Liver (tissue), 9 donors: ENCODE results near the gene SIGLECL1. TPM values are rescaled to one million over a fixed set of nuclear protein-coding genes. Genes with fewer than 3 reads are reported as not detected.

Experiments
- DNase-seq: peaks from one replicate; pipeline ENCODE4 v3.0.0-alpha.2; 2017; ENCODE audit warnings: low spot score
- H3K27ac ChIP-seq, 2 donors: one replicate each; pipeline ENCODE4 v1.7.0; 2013; ENCODE audit warnings: inconsistent platforms in 2 of 2, low read length in 2 of 2, control low read depth in 1 of 2, low read depth in 1 of 2, mild to moderate bottlenecking in 1 of 2
- H3K27me3 ChIP-seq, 4 donors: one replicate each; pipeline versions ENCODE4 v1.6.1 to v1.7.0; 2013; ENCODE audit warnings: low read length in 3 of 4, inconsistent platforms in 1 of 4, mild to moderate bottlenecking in 1 of 4, moderate library complexity in 1 of 4; ENCODE audit not compliant: control insufficient read depth in 4 of 4, insufficient read depth in 4 of 4
- H3K36me3 ChIP-seq, 4 donors: one replicate each; pipeline versions ENCODE4 v1.6.1 to v1.7.0; 2013; ENCODE audit warnings: low read length in 3 of 4, mild to moderate bottlenecking in 3 of 4, low read depth in 1 of 4, moderate library complexity in 1 of 4; ENCODE audit not compliant: control insufficient read depth in 4 of 4, insufficient read depth in 3 of 4
- H3K4me1 ChIP-seq, 4 donors: one replicate each; pipeline versions ENCODE4 v1.6.1 to v1.7.0; 2013; ENCODE audit warnings: low read length in 3 of 4, mild to moderate bottlenecking in 3 of 4, moderate library complexity in 1 of 4; ENCODE audit not compliant: control insufficient read depth in 4 of 4, insufficient read depth in 4 of 4
- H3K4me3 ChIP-seq, 3 donors: one replicate each; pipeline versions ENCODE4 v1.6.1 to v1.7.0; 2013; ENCODE audit warnings: low read length in 3 of 3, control low read depth in 1 of 3, low read depth in 1 of 3, mild to moderate bottlenecking in 1 of 3
- H3K9ac ChIP-seq, 2 donors: one replicate each; pipeline ENCODE4 v1.7.0; 2013; ENCODE audit warnings: low read length in 2 of 2, mild to moderate bottlenecking in 2 of 2, moderate library complexity in 2 of 2, control low read depth in 1 of 2, low read depth in 1 of 2
- H3K9me3 ChIP-seq, 4 donors: one replicate each; pipeline versions ENCODE4 v1.6.1 to v1.7.0; 2013; ENCODE audit warnings: low read length in 3 of 4; ENCODE audit not compliant: control insufficient read depth in 4 of 4
- ATF3 ChIP-seq: IDR thresholded peaks from 2 replicates; pipeline ENCODE4 v1.6.1; 2016; ENCODE audit warnings: antibody characterized with exemption
- CTCF ChIP-seq: fragments of 150-350 bp; IDR thresholded peaks from 2 replicates; pipeline ENCODE4 v1.5.1; 2017; ENCODE audit warnings: improper control_type of control experiment, low read depth, low read length; ENCODE audit not compliant: missing input control
- FOXA2 ChIP-seq: IDR thresholded peaks from 2 replicates; pipeline ENCODE4 v1.6.1; 2016; ENCODE audit warnings: antibody characterized with exemption
- GABPA ChIP-seq, 2 donors: IDR thresholded peaks in 1 of 2; conservative IDR thresholded peaks in 1 of 2; 2 replicates each; pipeline ENCODE4 v1.6.1; 2016; ENCODE audit warnings: antibody characterized with exemption in 2 of 2, mild to moderate bottlenecking in 1 of 2, moderate library complexity in 1 of 2
- HNF4A ChIP-seq, 2 donors: conservative IDR thresholded peaks; 2 replicates each; pipeline ENCODE4 v1.6.1; 2016; ENCODE audit warnings: antibody characterized with exemption in 2 of 2, mild to moderate bottlenecking in 2 of 2
- HNF4G ChIP-seq: IDR thresholded peaks from 2 replicates; pipeline ENCODE4 v1.6.1; 2016; ENCODE audit warnings: antibody characterized with exemption
- NR2F2 ChIP-seq: IDR thresholded peaks from 2 replicates; pipeline ENCODE4 v1.6.1; 2016; ENCODE audit warnings: antibody characterized with exemption
- REST ChIP-seq: IDR thresholded peaks from 2 replicates; pipeline ENCODE4 v1.6.1; 2016; ENCODE audit warnings: antibody characterized with exemption, mild to moderate bottlenecking
- RXRA ChIP-seq, 2 donors: IDR thresholded peaks; 2 replicates each; pipeline ENCODE4 v1.6.1; 2017 to 2018; ENCODE audit warnings: antibody characterized with exemption in 2 of 2, mild to moderate bottlenecking in 1 of 2
- SP1 ChIP-seq: IDR thresholded peaks from 2 replicates; pipeline ENCODE4 v1.6.1; 2018; ENCODE audit warnings: antibody characterized with exemption, mild to moderate bottlenecking
- YY1 ChIP-seq: IDR thresholded peaks from 2 replicates; pipeline ENCODE4 v1.6.1; 2016; ENCODE audit warnings: antibody characterized with exemption, mild to moderate bottlenecking
- ZBTB33 ChIP-seq: IDR thresholded peaks from 2 replicates; pipeline ENCODE4 v1.6.1; 2016; ENCODE audit warnings: antibody characterized with exemption
- WGBS: extraction: QIAGEN DNeasy Blood & Tissue Kit; methylation state at CpG from one replicate; pipeline ENCODE4 v1.1.7; 2013; 5-methylcytosine and 5-hydroxymethylcytosine counted together
- polyA plus RNA-seq, 2 donors: library from polyadenylated mRNA; stranded (reverse) in 1 of 2; unstranded in 1 of 2; fragments of 200-250 nt in 1 of 2; fragments of >200 nt in 1 of 2; fragmentation: Nextera tagmentation in 1 of 2; extraction: Ambion mirVana in 1 of 2; gene quantifications; one replicate each; pipeline versions ENCODE4 v1.2.1 to v1.2.3, GENCODE V29; 2013 to 2015
- total RNA-seq, 2 donors: library from RNA; depleted of rRNA; stranded (reverse); fragments of >200 nt; gene quantifications; one replicate each; pipeline ENCODE4 v1.2.3, GENCODE V29; 2014
- donor health status: healthy.
- donor health status: healthy.
- donor health status: healthy.
- donor health status: healthy.
- donor health status: healthy.

SIGLECL1 gene
- total and polyA plus RNA-seq, 4 donors, result 0.05 TPM; not detected in 3

GRCh38 chr19:51294977-51295375, 44.1 kb downstream of the SIGLECL1 start:
- Histone ChIP-seq H3K9ac (no peak overlapping the region), H3K27me3 (peaks cover 0 to 4% (median 2%) of the 10 kb centered on the region in 4 donors), H3K27ac (no peak overlapping the region), H3K4me1 (no peaks in the 10 kb centered on the region), H3K36me3 (no peaks in the 10 kb centered on the region), H3K9me3 (no peaks in the 10 kb centered on the region), H3K4me3 (no peak overlapping the region)
- no peak for DNase-seq
- TF ChIP-seq YY1, result no peak
- no peak for TF ChIP-seq GABPA (IDR thresholded peaks at IDR 0.05 in 1 of 2, conservative IDR thresholded peaks at IDR 0.05 in 1 of 2)
- no peak for TF ChIP-seq ATF3
- TF ChIP-seq REST, result no peak
- TF ChIP-seq NR2F2, result no peak
- no peak for TF ChIP-seq RXRA (IDR thresholded peaks at IDR 0.05)
- TF ChIP-seq CTCF, result no peak
- TF ChIP-seq SP1, result no peak
- no peak for TF ChIP-seq FOXA2
- no peak for TF ChIP-seq ZBTB33
- TF ChIP-seq HNF4A (conservative IDR thresholded peaks at IDR 0.05), result no peak
- WGBS, result 55% methylated on average over 12 of the region's 12 CpGs

- no peak overlapping the region for H3K9ac ChIP-seq
- H3K27ac ChIP-seq, result no peak overlapping the region
- no peaks in the 10 kb centered on the region for H3K4me1 ChIP-seq
- H3K27me3 ChIP-seq, result peaks cover 0 to 5% (median 2%) of the 10 kb centered on the region in 4 donors
- no peak overlapping the region for H3K4me3 ChIP-seq
- no peak for TF ChIP-seq RXRA (IDR thresholded peaks at IDR 0.05)
- TF ChIP-seq HNF4G, result no peak
- TF ChIP-seq HNF4A (conservative IDR thresholded peaks at IDR 0.05), result no peak
- DNase-seq, result no peak
- no peaks in the 10 kb centered on the region for H3K36me3 ChIP-seq
- WGBS, result 42% methylated on average over 15 of the region's 15 CpGs
- no peaks in the 10 kb centered on the region for H3K9me3 ChIP-seq
Measured at GRCh38 chr19:51295382-51296126, 44.7 kb downstream of the SIGLECL1 start.
